PC-9 (cell line): Measurements from ENCODE around the gene ELMO1. TPM values are rescaled to one million over a fixed set of nuclear protein-coding genes. Genes with fewer than 3 reads are reported as not detected.

Experiments
- BruUV-seq: library from RNA; stranded (reverse); fragments of 400-500 nt; replicated peaks from 2 replicates; lab custom pipeline; 2021; lab: Mats Ljungman, UMichigan
- CTCF ChIA-PET: fragments of 300-600 bp; sonication (Branson Sonifier 250); formaldehyde crosslinking; loops from one replicate; lab custom pipeline; 2022; ENCODE audit warnings: antibody characterized with exemption; lab: Charles Lee
- POLR2A ChIA-PET: fragments of 300-600 bp; sonication (Branson Sonifier 250); formaldehyde crosslinking; loops from one replicate; lab custom pipeline; 2022; ENCODE audit warnings: antibody characterized with exemption; ENCODE audit not compliant: unreplicated experiment; lab: Charles Lee
- DNase-seq, 2 experiments: peaks; one replicate each; pipeline versions ENCODE4 v3.0.0 to v3.0.0-alpha.2; 2015 to 2022; ENCODE audit warnings: mixed read lengths in 1 of 2
- H2AFZ ChIP-seq: fragments of 200-600 bp; sonication (generic); 2 replicates; pipeline ENCODE4 v1.8.1; 2017; ENCODE audit warnings: antibody characterized with exemption
- H3F3A ChIP-seq: fragments of 200-600 bp; sonication (generic); 2 replicates; pipeline ENCODE4 v1.8.1; 2017; ENCODE audit warnings: antibody characterized with exemption, mild to moderate bottlenecking, low read depth; ENCODE audit not compliant: insufficient read depth
- H3K27ac ChIP-seq: fragments of 200-600 bp; sonication (generic); 2 replicates; pipeline ENCODE4 v1.6.1; 2016; ENCODE audit warnings: mixed run types
- H3K27me3 ChIP-seq: fragments of 200-600 bp; sonication (generic); 2 replicates; pipeline ENCODE4 v1.6.1; 2016; ENCODE audit warnings: low read depth, mixed run types; ENCODE audit not compliant: insufficient read depth
- H3K36me3 ChIP-seq: fragments of 200-600 bp; sonication (generic); 2 replicates; pipeline ENCODE4 v1.6.1; 2016; ENCODE audit warnings: low read depth, mixed run types
- H3K4me1 ChIP-seq: fragments of 200-600 bp; sonication (generic); replicated peaks from 2 replicates; pipeline ENCODE4 v1.6.1; 2016; ENCODE audit warnings: mixed run types; ENCODE audit not compliant: insufficient read depth
- H3K4me2 ChIP-seq: fragments of 200-600 bp; sonication (generic); 2 replicates; pipeline ENCODE4 v1.6.1; 2017; ENCODE audit warnings: mixed run types
- H3K4me3 ChIP-seq: fragments of 200-600 bp; sonication (generic); 2 replicates; pipeline ENCODE4 v1.6.1; 2016; ENCODE audit warnings: mixed run types
- H3K79me2 ChIP-seq: fragments of 200-600 bp; sonication (generic); 2 replicates; pipeline ENCODE4 v1.6.1; 2017; ENCODE audit warnings: low read depth, mixed run types
- H3K9me2 ChIP-seq: fragments of 200-600 bp; sonication (generic); 2 replicates; pipeline ENCODE4 v1.8.1; 2017; ENCODE audit warnings: mild to moderate bottlenecking; ENCODE audit not compliant: insufficient read depth
- H3K9me3 ChIP-seq: fragments of 200-600 bp; sonication (generic); 2 replicates; pipeline ENCODE4 v1.8.1; 2016; ENCODE audit warnings: low read depth; ENCODE audit not compliant: insufficient read depth
- H4K20me1 ChIP-seq: fragments of 200-600 bp; sonication (generic); 2 replicates; pipeline ENCODE4 v1.8.1; 2017; ENCODE audit not compliant: insufficient read depth
- CTCF ChIP-seq: fragments of 200-600 bp; sonication (generic); conservative IDR thresholded peaks from 2 replicates; pipeline ENCODE4 v1.6.1; 2017; ENCODE audit warnings: mixed run types, antibody characterized with exemption, mild to moderate bottlenecking, moderate library complexity
- EZH2 ChIP-seq: fragments of 200-600 bp; sonication (generic); IDR thresholded peaks from 2 replicates; pipeline ENCODE4 v1.8.0; 2017; ENCODE audit warnings: antibody characterized with exemption, low read depth
- intact Hi-C: fragments of 100-400 bp; cut with micrococcal nuclease; formaldehyde crosslinking; loops from one replicate; pipeline ENCODE4 v1.10.0; 2022; ENCODE audit not compliant: unreplicated experiment
- total RNA-seq: library from RNA; stranded (reverse); gene quantifications from 2 replicates; pipeline ENCODE4 v1.2.3, GENCODE V29; 2021

ELMO1 gene
- total RNA-seq, 1 experiment from 2014 or later: 4.8 TPM

GRCh38 chr7:36810489-36810888 is 638.2 kb downstream of the ELMO1 start:
- no peaks in the 10 kb centered on the region for H3F3A ChIP-seq
- no peak overlapping the region for H3K4me3 ChIP-seq
- H2AFZ ChIP-seq: no peak overlapping the region
- no TSS peak for BruUV-seq
- H4K20me1 ChIP-seq: no peaks in the 10 kb centered on the region; the same call in 1 of the 2 replicates
- H3K4me1 ChIP-seq: no peaks in the 10 kb centered on the region
- H3K79me2 ChIP-seq: no peaks in the 10 kb centered on the region
- no peaks in the 10 kb centered on the region for H3K9me3 ChIP-seq
- DNase-seq: no peak
- no peaks in the 10 kb centered on the region for H3K9me2 ChIP-seq
- TF ChIP-seq EZH2: no peak
- no peak for TF ChIP-seq CTCF
- no peak overlapping the region for H3K27ac ChIP-seq
- H3K4me2 ChIP-seq: no peak overlapping the region
- CTCF ChIA-PET: no interaction called here
- peaks cover 19% of the 10 kb centered on the region; the same call in 1 of the 2 replicates for H3K27me3 ChIP-seq
- intact Hi-C loops: no loop called here
- POLR2A ChIA-PET: no interaction called here
- H3K36me3 ChIP-seq: no peaks in the 10 kb centered on the region

- no peak for DNase-seq
- ChIA-PET POLR2A (no interaction called here), CTCF (no interaction called here)
- peaks cover 24% of the 10 kb centered on the region; the same call in 1 of the 2 replicates for H3K27me3 ChIP-seq
- no peak overlapping the region for H3K27ac ChIP-seq
- TF ChIP-seq EZH2: no peak
- TF ChIP-seq CTCF: no peak
- no peak overlapping the region for H3K4me3 ChIP-seq
- H3K9me2 ChIP-seq: no peaks in the 10 kb centered on the region
- no peaks in the 10 kb centered on the region; the same call in 1 of the 2 replicates for H4K20me1 ChIP-seq
- H3K4me2 ChIP-seq: no peak overlapping the region
- no peaks in the 10 kb centered on the region for H3F3A ChIP-seq
- H3K36me3 ChIP-seq: no peaks in the 10 kb centered on the region
- no TSS peak for BruUV-seq
- H3K9me3 ChIP-seq: no peaks in the 10 kb centered on the region
- no peaks in the 10 kb centered on the region for H3K4me1 ChIP-seq
- H3K79me2 ChIP-seq: no peaks in the 10 kb centered on the region
- intact Hi-C loops: no loop called here
- H2AFZ ChIP-seq: no peak overlapping the region
Measured at GRCh38 chr7:36810032-36810431, 638.6 kb downstream of the ELMO1 start.

GRCh38 chr7:36809510-36809909 is 639.2 kb downstream of the ELMO1 start:
- intact Hi-C loops: no loop called here
- Histone ChIP-seq H3F3A (no peaks in the 10 kb centered on the region), H3K4me2 (no peak overlapping the region), H3K27ac (no peak overlapping the region), H3K79me2 (no peaks in the 10 kb centered on the region), H3K9me3 (no peaks in the 10 kb centered on the region), H2AFZ (no peak overlapping the region), H3K36me3 (no peaks in the 10 kb centered on the region), H3K9me2 (no peaks in the 10 kb centered on the region), H4K20me1 (no peaks in the 10 kb centered on the region; the same call in 1 of the 2 replicates), H3K4me3 (no peak overlapping the region), H3K4me1 (no peaks in the 10 kb centered on the region), H3K27me3 (peaks cover 29% of the 10 kb centered on the region; the same call in 1 of the 2 replicates)
- POLR2A ChIA-PET: no interaction called here
- CTCF ChIA-PET: no interaction called here
- DNase-seq: no peak
- BruUV-seq: no TSS peak
- TF ChIP-seq CTCF: no peak
- TF ChIP-seq EZH2: no peak
